ENCODE results near the gene CATSPER1.

Gene CATSPER1

DNA sequence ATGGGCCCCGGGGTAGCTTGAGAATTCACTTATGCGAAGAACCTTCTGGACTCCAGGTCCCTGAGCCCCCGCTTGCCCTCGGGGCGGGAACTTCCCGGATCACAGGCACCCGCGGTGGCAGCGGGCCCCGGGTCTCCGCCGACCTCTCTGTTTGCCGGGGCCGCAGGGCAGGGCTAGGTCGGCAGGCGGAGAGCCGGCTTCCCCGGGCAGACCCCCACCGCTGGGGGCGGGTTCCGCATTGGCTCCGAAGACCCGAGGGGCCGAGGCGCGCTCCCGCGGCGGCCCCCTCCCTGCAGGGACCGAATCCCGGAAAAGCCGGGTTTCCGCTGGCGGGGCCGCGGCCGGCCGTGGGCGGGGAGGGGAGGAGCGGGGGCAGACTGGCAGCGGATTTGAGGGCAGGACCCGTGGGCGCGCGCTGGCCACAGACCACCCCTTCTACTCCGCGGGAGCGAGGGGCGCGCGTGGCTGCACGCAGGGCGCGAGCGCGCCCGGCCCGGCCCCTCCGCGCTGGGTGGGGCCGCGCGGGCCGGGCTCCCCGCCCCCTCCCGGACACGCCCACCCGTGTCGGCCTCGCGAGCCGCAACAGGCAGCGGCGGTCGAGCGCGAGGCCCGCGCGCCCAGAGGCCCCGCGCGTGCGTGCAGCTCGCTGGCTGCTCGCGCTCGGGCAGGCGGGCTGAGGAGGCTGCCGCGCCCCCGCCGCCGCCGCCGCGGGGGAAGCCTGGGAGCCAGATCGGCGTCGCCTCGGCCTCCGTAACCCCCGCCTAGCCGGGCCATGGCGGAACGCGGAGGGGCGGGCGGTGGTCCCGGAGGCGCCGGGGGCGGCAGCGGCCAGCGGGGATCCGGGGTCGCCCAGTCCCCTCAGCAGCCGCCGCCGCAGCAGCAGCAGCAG, 43.7 kb upstream of the CATSPER1 start, which contains the start of gene PACS1:
TSS of gene PACS1 (plus strand) at position 558 of the 889 bp plus-strand sequence. CDS start at position 773, 215 bp downstream.
- DNase-seq (ENCODE audit: insufficient read length, low spot score) (peak; percentile 64), FAIRE-seq (no peak)

DNA sequence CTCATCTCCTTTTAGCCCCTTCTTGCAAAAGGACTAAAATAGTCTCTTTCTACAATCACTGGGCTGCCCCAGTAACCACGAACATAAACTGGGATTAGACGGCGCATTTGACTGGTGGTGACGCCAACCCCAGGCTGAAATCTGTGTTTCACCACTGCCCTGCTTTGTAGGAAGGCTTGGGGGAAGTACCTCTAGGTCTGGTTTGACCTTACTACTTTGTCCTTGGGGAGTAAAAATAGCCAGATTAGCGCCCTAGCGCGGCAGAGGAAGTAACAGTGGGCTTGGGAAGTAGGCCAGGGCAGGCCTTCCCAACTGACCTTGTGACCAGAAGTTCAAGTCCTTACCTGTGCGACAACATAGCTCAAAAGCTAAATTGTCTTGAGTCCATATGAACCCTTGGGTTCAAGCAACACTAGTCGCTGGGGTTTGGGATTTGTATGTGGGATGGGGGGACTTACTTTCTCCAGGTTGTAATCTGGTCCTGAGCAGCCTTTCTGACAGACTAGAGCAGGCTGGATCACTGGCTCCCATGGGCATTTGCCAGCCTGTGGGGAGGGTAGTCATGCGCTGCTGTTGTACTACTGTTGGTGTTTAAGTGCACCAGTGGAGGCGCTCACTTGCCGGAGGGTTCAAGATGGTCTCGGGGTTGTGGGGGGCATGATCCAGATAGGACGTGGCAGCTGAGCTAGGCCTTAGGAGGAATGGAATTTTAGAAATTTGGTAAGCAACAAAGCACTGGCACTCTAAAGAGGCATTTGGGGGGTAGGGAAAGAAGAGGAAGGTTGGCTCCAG, 42.8 kb upstream of the CATSPER1 start:
- peak; percentile 27 for TF ChIP-seq CTCF (IDR thresholded peaks at IDR 0.05; ENCODE audit: insufficient read depth, missing control alignments)
- FAIRE-seq (no peak), DNase-seq (ENCODE audit: insufficient read length, low spot score) (no peak)

More for the DNA sequence above, 43.7 kb upstream of the CATSPER1 start, which contains the start of gene PACS1:
- TF ChIP-seq CTCF (IDR thresholded peaks at IDR 0.05; ENCODE audit: insufficient read depth, missing control alignments): no peak

GRCh38 chr11:66068154-66068821, 42.0 kb upstream of the CATSPER1 start:
- TF ChIP-seq CTCF (IDR thresholded peaks at IDR 0.05; ENCODE audit: insufficient read depth, missing control alignments): peak; percentile 84
- DNase-seq (ENCODE audit: insufficient read length, low spot score) (peak; percentile 70), FAIRE-seq (no peak)

- FAIRE-seq: no peak
- no peak for DNase-seq (ENCODE audit: insufficient read length, low spot score)
These were observed 41.4 kb upstream of the CATSPER1 start for GRCh38 chr11:66067640-66068039.

DNA sequence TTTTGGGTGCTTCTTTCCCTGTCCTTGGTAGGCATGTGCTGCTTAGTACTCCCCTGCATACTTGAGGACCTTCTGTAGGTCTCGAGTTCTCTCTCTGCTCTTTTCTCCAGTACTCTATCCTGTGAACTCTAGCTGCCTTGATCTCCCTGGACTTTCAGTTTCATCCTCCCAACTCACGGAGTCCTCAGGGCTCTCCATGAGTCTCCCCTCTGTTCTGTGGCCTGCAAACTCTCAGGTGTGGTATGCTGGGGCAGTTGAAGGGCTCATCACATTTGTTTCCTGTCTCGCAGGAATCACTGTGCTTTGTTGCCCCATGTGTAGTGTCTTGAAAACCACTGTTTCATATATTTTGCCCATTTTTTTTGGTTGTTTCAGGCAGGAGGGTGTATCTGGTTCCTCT, 40.5 kb upstream of the CATSPER1 start:
- FAIRE-seq: no peak
- TF ChIP-seq CTCF (IDR thresholded peaks at IDR 0.05; ENCODE audit: insufficient read depth, missing control alignments): no peak
- no peak for DNase-seq (ENCODE audit: insufficient read length, low spot score)

More at GRCh38 chr11:66067640-66068039, 41.4 kb upstream of the CATSPER1 start:
- no peak for TF ChIP-seq CTCF (IDR thresholded peaks at IDR 0.05; ENCODE audit: insufficient read depth, missing control alignments)

GRCh38 chr11:66064571-66064970, 38.3 kb upstream of the CATSPER1 start:
- FAIRE-seq (no peak), DNase-seq (ENCODE audit: insufficient read length, low spot score) (no peak)
- no peak for TF ChIP-seq CTCF (IDR thresholded peaks at IDR 0.05; ENCODE audit: insufficient read depth, missing control alignments)

All from D721Med (cell line).